Astrocyte of the hippocampus (primary cell): ENCODE data around the gene MADD.
"Not testable (repeated sequence)": the region's sequence is repeated elsewhere in the genome, so short reads cannot be mapped to it uniquely, and the experiment has no call there.

Experiments used
- DNase-seq: peaks from one replicate; pipeline ENCODE4 v3.0.0; 2011; ENCODE audit warnings: low read depth, low spot score

The MADD gene

DNA sequence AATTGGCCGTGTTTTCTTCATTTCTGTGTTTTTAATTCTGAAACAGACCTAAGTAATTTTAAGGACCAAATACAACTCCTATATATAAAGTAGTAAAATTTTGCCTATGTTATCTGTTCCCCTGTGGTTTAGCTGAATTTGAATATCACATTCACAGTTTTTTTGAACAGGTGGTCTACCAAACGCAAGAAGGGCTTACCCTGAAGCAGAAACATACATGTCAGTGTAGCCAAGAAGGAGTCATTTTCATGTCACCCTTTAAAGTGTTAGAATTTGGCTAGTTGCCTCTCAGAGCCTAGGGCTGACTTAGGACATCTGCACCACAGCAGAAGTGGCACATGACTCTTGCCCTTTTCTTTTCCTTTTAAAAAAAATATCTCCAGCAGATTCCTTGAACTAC is 48.2 kb downstream of the MADD start:
- DNase-seq: no peak

DNA sequence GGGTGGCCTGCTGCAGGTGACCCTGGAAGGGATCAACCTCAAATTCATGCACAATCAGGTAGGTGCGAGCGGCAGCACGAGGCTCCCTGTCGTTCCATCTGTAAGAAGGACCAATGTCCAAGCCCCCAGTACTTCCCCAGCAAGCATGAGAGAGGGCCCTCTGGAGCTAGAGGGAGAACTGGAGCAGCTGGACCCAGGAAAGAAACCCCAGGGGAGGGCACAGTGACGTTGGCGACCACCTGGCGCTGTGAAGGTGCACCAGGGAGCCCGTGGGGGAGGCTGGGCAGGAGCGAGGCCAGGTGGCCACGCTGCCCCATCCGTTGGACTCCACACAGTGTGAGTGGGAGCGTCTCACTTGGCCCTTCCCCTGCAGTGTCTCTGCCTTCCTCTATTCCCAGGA is 54.6 kb downstream of the MADD start:
- DNase-seq: no peak

DNA sequence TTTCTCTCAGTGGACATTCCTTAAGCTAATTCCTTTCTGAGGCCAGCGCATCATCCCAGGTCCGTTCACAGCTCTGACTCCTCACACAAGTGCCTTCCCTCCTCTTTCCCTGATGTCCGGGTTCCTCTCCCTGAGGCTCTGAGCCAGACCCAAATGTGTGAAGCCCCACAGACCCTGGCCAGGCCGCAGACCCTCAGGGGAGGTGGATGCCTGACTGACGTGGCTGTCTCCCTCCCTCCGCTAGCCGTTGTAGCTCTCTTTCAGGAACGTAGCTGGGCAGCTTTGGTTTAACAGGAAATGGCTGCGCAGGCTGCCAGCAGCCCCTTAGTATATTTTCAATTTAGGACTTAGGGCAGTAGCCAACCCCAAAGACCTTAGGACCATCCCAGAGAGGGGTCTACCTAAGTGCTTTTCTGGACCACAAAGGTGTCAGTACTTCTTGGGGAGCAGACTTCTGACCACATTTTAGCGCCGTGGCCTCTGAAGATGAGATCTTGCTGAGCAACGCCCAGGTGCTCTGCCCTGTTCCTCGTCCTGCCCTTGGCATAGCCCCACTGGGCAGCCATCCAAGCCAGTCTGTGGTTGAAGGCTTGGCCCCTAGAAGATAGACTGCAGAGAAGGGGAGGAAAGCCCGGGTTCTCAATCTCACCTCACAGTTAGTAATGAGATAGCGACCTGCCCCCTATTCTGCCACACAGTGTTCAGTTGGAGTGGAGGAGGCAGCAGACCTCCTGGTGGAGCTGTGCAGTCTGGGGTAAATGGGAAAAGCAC is 55.5 kb downstream of the MADD start:
- DNase-seq: peak; percentile 25

DNA sequence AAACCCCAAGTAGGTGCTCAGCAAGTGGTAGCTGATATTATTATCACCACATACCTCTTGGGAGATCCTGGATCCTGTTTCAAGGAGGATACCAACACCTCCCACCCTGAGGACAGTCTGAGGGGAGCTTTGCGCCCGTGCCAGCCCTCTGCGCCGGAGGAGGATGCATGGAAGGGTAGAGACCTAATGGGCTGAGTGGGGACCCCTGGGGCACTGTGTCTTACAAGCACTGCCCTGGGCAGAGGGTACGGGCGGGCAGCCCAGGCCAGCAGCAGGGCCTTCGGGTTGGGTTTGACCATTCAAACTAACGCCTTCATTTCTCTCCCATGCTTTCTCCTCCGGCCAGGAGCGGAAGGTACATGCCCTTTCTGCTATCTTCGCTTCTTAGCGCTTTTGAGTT is 56.3 kb downstream of the MADD start:
- DNase-seq: no peak

DNA sequence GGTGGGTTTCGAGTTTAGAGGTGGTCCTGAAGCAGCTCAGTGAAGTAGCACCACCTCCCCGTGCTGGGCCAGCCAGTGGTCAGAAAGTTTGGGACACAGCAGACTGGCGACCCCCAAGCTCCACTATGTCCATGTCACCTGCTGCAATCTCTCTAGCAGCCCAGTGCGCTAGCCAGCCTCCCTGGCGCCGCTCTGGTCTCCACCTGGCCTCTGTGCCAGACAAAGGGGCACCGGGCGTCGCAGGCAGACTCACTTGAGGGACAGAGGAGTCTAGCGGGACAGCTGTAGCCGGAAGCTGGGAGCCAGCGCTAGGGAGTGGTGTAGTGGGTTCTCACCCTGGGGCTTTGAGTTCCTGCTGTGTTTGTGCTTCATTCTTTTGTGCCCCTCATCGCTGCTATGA is 57.1 kb downstream of the MADD start:
- no peak for DNase-seq

- no peak for DNase-seq
Observed at GRCh38 chr11:47327949-47328348, 58.0 kb downstream of the MADD start.

DNA sequence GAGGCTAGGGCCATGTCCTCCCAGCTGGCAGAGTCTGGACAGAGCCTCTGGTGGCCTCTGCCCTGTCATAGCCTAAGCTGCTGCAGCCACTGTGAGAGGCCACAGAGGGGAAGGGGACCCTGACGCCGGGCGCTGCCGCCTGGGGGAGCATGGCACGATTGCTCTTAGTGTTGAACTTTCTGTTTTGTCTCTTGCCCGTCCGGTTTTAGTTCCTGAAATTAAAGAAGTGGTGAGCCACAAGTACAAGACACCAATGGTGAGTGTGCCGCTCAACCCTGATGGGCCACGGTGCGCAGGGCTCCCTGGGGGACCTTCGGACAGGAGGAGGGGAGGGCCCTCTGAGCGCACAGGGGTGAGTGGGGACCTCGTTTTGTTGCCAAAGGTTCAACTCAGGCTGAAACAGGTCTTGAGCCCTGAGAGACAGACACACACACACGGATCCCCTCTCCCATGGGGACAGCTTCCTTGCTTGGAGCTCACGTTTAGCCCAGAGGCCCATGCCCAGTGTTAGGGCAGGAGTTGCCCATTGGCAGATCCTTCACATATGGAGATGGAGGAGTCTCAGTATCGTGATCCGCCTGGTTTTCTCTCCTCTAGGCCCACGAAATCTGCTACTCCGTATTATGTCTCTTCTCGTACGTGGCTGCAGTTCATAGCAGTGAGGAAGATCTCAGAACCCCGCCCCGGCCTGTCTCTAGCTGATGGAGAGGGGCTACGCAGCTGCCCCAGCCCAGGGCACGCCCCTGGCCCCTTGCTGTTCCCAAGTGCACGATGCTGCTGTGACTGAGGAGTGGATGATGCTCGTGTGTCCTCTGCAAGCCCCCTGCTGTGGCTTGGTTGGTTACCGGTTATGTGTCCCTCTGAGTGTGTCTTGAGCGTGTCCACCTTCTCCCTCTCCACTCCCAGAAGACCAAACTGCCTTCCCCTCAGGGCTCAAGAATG is 58.8 kb downstream of the MADD start:
- no peak for DNase-seq

DNA sequence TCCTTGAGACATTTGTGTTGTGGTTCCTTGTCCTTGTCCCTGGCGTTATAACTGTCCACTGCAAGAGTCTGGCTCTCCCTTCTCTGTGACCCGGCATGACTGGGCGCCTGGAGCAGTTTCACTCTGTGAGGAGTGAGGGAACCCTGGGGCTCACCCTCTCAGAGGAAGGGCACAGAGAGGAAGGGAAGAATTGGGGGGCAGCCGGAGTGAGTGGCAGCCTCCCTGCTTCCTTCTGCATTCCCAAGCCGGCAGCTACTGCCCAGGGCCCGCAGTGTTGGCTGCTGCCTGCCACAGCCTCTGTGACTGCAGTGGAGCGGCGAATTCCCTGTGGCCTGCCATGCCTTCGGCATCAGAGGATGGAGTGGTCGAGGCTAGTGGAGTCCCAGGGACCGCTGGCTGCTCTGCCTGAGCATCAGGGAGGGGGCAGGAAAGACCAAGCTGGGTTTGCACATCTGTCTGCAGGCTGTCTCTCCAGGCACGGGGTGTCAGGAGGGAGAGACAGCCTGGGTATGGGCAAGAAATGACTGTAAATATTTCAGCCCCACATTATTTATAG is 59.6 kb downstream of the MADD start:
- no peak for DNase-seq

DNA sequence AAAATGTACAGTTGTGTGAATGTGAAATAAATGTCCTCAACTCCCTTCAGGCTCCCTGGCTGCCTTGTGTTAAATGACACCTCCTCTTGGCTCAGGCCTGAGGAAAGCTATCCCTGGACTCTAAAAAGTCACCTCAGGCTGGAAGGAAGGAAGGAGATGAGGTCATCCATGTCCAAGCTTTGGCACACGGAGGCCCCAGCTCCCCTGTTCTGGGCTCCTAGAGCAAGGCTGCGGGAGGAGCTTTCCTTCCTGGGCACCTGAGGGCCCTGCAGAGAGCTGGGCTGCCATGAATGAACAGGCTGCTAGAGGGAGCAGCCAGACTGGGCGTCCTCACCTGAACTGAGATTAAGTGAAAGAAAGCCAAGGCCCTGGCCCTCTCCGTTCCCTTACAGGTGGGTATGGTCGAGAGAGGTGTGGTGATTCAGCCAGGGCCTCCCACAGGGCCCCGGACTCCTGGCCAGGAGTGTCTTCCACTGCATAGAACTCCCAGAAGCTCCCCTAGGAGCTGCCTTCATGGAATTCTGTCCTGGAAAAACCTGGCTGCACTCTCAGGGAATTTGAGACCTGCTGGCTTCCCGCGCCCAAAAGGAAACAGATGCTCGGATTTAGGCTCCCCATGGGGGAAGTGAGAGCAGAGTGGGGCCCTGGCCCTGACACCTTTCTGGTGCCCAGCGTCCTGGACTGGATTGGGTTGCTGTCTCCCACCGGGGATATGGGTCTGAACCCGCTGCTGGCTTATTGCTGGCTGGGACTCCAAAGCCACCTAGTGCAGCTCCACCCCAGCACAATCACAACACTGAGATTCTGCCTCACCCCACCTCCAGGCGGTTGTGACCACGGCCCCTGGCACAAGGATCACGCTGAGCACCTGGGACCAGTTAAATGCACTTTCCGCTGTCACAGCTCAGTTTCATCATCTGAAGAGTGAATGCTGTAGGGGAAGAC is 60.3 kb downstream of the MADD start:
- no peak for DNase-seq

GRCh38 chr11:47331454-47332302 is 61.7 kb downstream of the MADD start:
- DNase-seq: no peak

GRCh38 chr11:47332303-47332711 is 62.4 kb downstream of the MADD start:
- DNase-seq: no peak

- DNase-seq: no peak
Observed at GRCh38 chr11:47332791-47333525, 63.0 kb downstream of the MADD start.

GRCh38 chr11:47333526-47333845 is 63.6 kb downstream of the MADD start:
- no peak for DNase-seq

- DNase-seq: no peak
Observed at GRCh38 chr11:47333886-47334443, 64.0 kb downstream of the MADD start.

GRCh38 chr11:47334699-47335411 is 64.9 kb downstream of the MADD start:
- not testable (repeated sequence) for DNase-seq

DNA sequence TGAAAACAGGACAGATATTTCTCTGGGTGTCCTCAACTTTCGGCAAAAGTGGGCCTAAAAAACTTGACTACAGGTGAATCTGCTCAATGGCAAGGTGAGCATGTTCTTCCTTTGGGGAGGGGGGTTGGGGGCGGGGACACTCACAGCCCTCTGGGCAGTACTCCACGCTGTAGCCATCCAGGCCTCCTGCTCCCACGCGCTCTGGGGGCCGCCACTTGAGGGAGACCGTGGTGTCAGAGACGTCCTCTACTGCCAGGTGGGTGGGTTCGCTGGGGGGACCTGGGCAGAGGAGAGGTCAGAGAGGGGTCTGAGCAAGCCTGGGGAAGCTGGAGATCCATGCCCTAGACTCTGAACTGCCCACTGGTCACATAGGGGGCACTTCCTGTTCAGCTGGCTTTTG is 65.8 kb downstream of the MADD start:
- DNase-seq: no peak

DNA sequence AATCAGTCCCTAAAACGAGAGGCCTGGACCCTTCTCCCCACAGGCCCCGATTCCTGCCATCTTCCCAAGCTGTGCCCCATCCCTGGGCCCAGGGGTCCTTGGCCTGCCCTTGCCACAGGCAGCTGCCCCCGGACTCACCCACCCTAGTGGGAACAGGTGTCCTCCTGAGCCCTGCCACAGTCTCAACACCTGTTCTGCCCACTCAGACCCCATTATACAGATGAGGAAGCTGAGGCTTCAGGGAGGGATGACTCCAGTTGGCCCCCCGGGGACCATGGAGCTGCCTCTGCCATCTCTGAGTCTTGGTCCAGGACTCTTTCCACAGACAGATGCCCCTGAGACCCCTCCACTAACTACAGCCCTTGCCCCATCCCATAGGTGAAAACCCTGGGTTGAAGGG is 66.7 kb downstream of the MADD start:
- no peak for DNase-seq

GRCh38 chr11:47337229-47337924 is 67.4 kb downstream of the MADD start:
- no peak for DNase-seq
